A549 (cell line): Measurements from ENCODE around the gene TRIM50. TPM values are rescaled to one million over a fixed set of nuclear protein-coding genes. Genes with fewer than 3 reads are reported as not detected.

Source experiments
- ATAC-seq, 2 experiments: fragments of 200-7000 bp in 1 of 2; fragments of >200 bp in 1 of 2; cut with Nextera tagmentation in 1 of 2; cut with Tn5 transposase in 1 of 2; 3 replicates each; pipeline versions ENCODE4 v1.8.0 to v1.9.1; 2018 to 2020; ENCODE audit warnings: mild to moderate bottlenecking in 1 of 2, moderate library complexity in 1 of 2
- CTCF ChIA-PET: fragments of 300-600 bp; sonication (Branson Sonifier 250); formaldehyde crosslinking; extraction: SDS; loops from one replicate; lab custom pipeline; 2021; ENCODE audit warnings: antibody characterized with exemption, inconsistent platforms; lab: Yijun Ruan, JAX
- POLR2A ChIA-PET: fragments of 350-600 bp; formaldehyde crosslinking; extraction: SDS; loops from one replicate; lab custom pipeline; 2021; ENCODE audit warnings: antibody characterized with exemption, inconsistent platforms; lab: Yijun Ruan, JAX
- DNase-seq, 2 experiments: peaks; one replicate each; pipeline versions ENCODE4 v3.0.0 to v3.0.0-alpha.2; 2011 to 2016; ENCODE audit warnings: low read depth in 1 of 2, low spot score in 1 of 2
- FAIRE-seq: peaks from 2 replicates; lab custom pipeline; 2011; peaks lifted over from hg19 to GRCh38; lab: Jason Lieb, UNC
- H3K27ac ChIP-seq, 2 experiments: fragments of >200 bp; sonication (Bioruptor Twin); formaldehyde crosslinking; 3 replicates each; pipeline ENCODE4 v1.5.1; 2016 to 2017
- H3K4me1 ChIP-seq: fragments of >200 bp; sonication (Bioruptor Twin); formaldehyde crosslinking; 3 replicates; pipeline ENCODE4 v1.6.1; 2016
- H3K4me2 ChIP-seq: fragments of >200 bp; sonication (Bioruptor Twin); formaldehyde crosslinking; 3 replicates; pipeline ENCODE4 v1.6.1; 2016
- H3K4me3 ChIP-seq: fragments of >200 bp; sonication (Bioruptor Twin); formaldehyde crosslinking; 3 replicates; pipeline ENCODE4 v1.5.1; 2016
- H3K9me3 ChIP-seq: fragments of >200 bp; sonication (Bioruptor Twin); formaldehyde crosslinking; 3 replicates; pipeline ENCODE4 v1.6.1; 2016
- BHLHE40 ChIP-seq: IDR thresholded peaks from 2 replicates; pipeline ENCODE4 v1.6.1; 2012; ENCODE audit warnings: low read depth, low read length, inconsistent platforms
- CBX2 ChIP-seq: fragments of 200-600 bp; sonication (generic); IDR thresholded peaks from 2 replicates; pipeline ENCODE4 v1.6.1; 2016; ENCODE audit warnings: low read depth, mild to moderate bottlenecking, borderline replicate concordance
- CTCF ChIP-seq: fragments of >200 bp; sonication (Bioruptor Twin); formaldehyde crosslinking; IDR thresholded peaks from 3 replicates; pipeline ENCODE4 v1.5.1; 2016
- EHMT2 ChIP-seq: fragments of 200-600 bp; sonication (generic); IDR thresholded peaks from 2 replicates; pipeline ENCODE4 v1.6.1; 2016; ENCODE audit warnings: antibody characterized with exemption, low read depth, mild to moderate bottlenecking, moderate library complexity
- FOSL2 ChIP-seq, 2 experiments: fragments of 450-650 bp in 1 of 2; fragments of >200 bp in 1 of 2; sonication (Bioruptor Twin) in 1 of 2; formaldehyde crosslinking; IDR thresholded peaks; 2 replicates each; pipeline versions ENCODE4 v1.5.0 to v1.6.1; 2016 to 2020; ENCODE audit warnings: mild to moderate bottlenecking in 1 of 2, moderate library complexity in 1 of 2
- GATA3 ChIP-seq: IDR thresholded peaks from 2 replicates; pipeline ENCODE4 v1.6.1; 2012; ENCODE audit warnings: borderline replicate concordance
- HDAC2 ChIP-seq: fragments of 200-600 bp; sonication (generic); IDR thresholded peaks from 2 replicates; pipeline ENCODE4 v1.6.1; 2016
- HEYL ChIP-seq: fragments of 250-450 bp; sonication (Bioruptor Pico); IDR thresholded peaks from 2 replicates; pipeline ENCODE4 v1.8.0; 2021; ENCODE audit warnings: mild to moderate bottlenecking, moderate library complexity
- HMGXB4 ChIP-seq: fragments of 250-450 bp; sonication (Bioruptor Pico); IDR thresholded peaks from 2 replicates; pipeline ENCODE4 v1.5.0; 2021; ENCODE audit warnings: mild to moderate bottlenecking, moderate library complexity, borderline replicate concordance
- MAFK ChIP-seq: fragments of 450-650 bp; IDR thresholded peaks from 2 replicates; pipeline ENCODE4 v1.6.1; 2014; ENCODE audit not compliant: partially characterized antibody
- PHF8 ChIP-seq: fragments of 200-600 bp; sonication (generic); IDR thresholded peaks from 2 replicates; pipeline ENCODE4 v1.6.1; 2016; ENCODE audit warnings: low read depth, mild to moderate bottlenecking, antibody characterized with exemption, moderate library complexity, borderline replicate concordance
- POLR2AphosphoS2 ChIP-seq: conservative IDR thresholded peaks from 2 replicates; pipeline ENCODE4 v1.6.1; 2012; ENCODE audit warnings: low read length, improper control_type of control experiment, inconsistent platforms
- RAD21 ChIP-seq, 2 experiments: fragments of >200 bp in 1 of 2; sonication (Bioruptor Twin) in 1 of 2; formaldehyde crosslinking in 1 of 2; IDR thresholded peaks in 1 of 2; conservative IDR thresholded peaks in 1 of 2; 2 replicates in 1 of 2; 3 replicates in 1 of 2; pipeline ENCODE4 v1.6.1; 2012 to 2018; ENCODE audit warnings: inconsistent platforms in 1 of 2
- RFX5 ChIP-seq: fragments of 450-650 bp; IDR thresholded peaks from 2 replicates; pipeline ENCODE4 v1.7.1; 2014; ENCODE audit warnings: antibody characterized with exemption, mild to moderate bottlenecking, moderate library complexity
- SMC3 ChIP-seq: fragments of >200 bp; sonication (Bioruptor Twin); formaldehyde crosslinking; IDR thresholded peaks from 3 replicates; pipeline ENCODE4 v1.6.1; 2018; ENCODE audit warnings: inconsistent platforms
- SREBF2 ChIP-seq: fragments of 450-650 bp; IDR thresholded peaks from 2 replicates; pipeline ENCODE4 v1.6.1; 2014; ENCODE audit warnings: mild to moderate bottlenecking, moderate library complexity
- TFCP2L1 ChIP-seq: fragments of 250-450 bp; sonication (Bioruptor Pico); IDR thresholded peaks from 2 replicates; pipeline ENCODE4 v1.5.0; 2021; ENCODE audit warnings: mild to moderate bottlenecking
- ZC3H11A ChIP-seq: fragments of 450-650 bp; IDR thresholded peaks from 2 replicates; pipeline ENCODE4 v1.6.1; 2014; ENCODE audit warnings: antibody characterized with exemption, mild to moderate bottlenecking
- ZFP36 ChIP-seq: fragments of 450-650 bp; IDR thresholded peaks from 2 replicates; pipeline ENCODE4 v1.6.1; 2014; ENCODE audit warnings: borderline replicate concordance; ENCODE audit not compliant: partially characterized antibody
- ZNF302 ChIP-seq: fragments of 250-450 bp; sonication (Bioruptor Pico); IDR thresholded peaks from 2 replicates; pipeline ENCODE4 v1.9.0; 2021; ENCODE audit warnings: inconsistent platforms, mild to moderate bottlenecking, moderate library complexity
- ZSCAN20 ChIP-seq: fragments of 250-450 bp; sonication (Bioruptor Pico); IDR thresholded peaks from 2 replicates; pipeline ENCODE4 v1.8.0; 2022; ENCODE audit warnings: mild to moderate bottlenecking, moderate library complexity
- WGBS: methylation state at CpG from one replicate; pipeline ENCODE4 v1.1.6; 2017; ENCODE audit errors: missing lambda C conversion rate; 5-methylcytosine and 5-hydroxymethylcytosine counted together
- polyA plus RNA-seq, 4 experiments: library from polyadenylated mRNA; depleted of rRNA in 3 of 4; stranded (reverse); fragments of >200 nt; fragmentation: RNase III in 1 of 4; extraction: RNeasy Plus Mini Kit Qiagen cat#74134 plus additional on column Dnase treatment in 1 of 4; gene quantifications; 2 replicates in 3 of 4; 3 replicates in 1 of 4; pipeline ENCODE4 v1.2.3, GENCODE V29; 2011 to 2017
- TF ChIP-seq, protein P1 (sequence below): fragments of 450-650 bp; IDR thresholded peaks from 2 replicates; pipeline ENCODE4 v1.6.1; 2014; ENCODE audit warnings: antibody characterized with exemption
- TF ChIP-seq, protein P2 (sequence below): IDR thresholded peaks from 2 replicates; pipeline ENCODE4 v1.6.1; 2012
- TF ChIP-seq, protein P3 (sequence below): fragments of >200 bp; sonication (Bioruptor Twin); formaldehyde crosslinking; IDR thresholded peaks from 2 replicates; pipeline ENCODE4 v1.6.1; 2016

Gene TRIM50
- polyA plus RNA-seq, 2 of the 4 experiments (the other 2 are of a cell fraction): not detected

- POLR2A ChIA-PET: no interaction called here
- DNase-seq: peak; percentile 46 to 67
- peak overlapping the region; percentile 33; the same call in 1 of the 3 replicates for H3K4me2 ChIP-seq
- H3K4me3 ChIP-seq: no peak overlapping the region
- H3K27ac ChIP-seq: no peak overlapping the region
- TF ChIP-seq CTCF (peak; percentile 66), SMC3 (peak; percentile 56), RAD21 (conservative IDR thresholded peaks at IDR 0.05 in 1 of 2, IDR thresholded peaks at IDR 0.05 in 1 of 2) (peak; percentile 56 to 61), ZNF302 (no peak)
- peaks cover 8% of the 10 kb centered on the region; the same call in 2 of the 3 replicates for H3K4me1 ChIP-seq
- CTCF ChIA-PET: interaction anchor here (0.6 to 7.2 kb wide), 20 partner anchors 8 to 961 kb away, joined by 3 to 57 read pairs (median 6); partner anchors contain the start of gene FZD9
- WGBS: 60% methylated on average over 8 of the region's 8 CpGs
- no peak for FAIRE-seq
- no peaks in the 10 kb centered on the region for H3K9me3 ChIP-seq
- ATAC-seq: peak; percentile 87 to 89
Measured at GRCh38 chr7:73342645-73343044, 14.8 kb upstream of the TRIM50 start.

GRCh38 chr7:73341877-73342276 lies 14.0 kb upstream of the TRIM50 start:
- FAIRE-seq: no peak
- peak; percentile 38 to 63 for DNase-seq
- Histone ChIP-seq H3K4me3 (no peak overlapping the region), H3K4me1 (peaks cover 8% of the 10 kb centered on the region; the same call in 2 of the 3 replicates), H3K9me3 (no peaks in the 10 kb centered on the region), H3K27ac (no peak overlapping the region), H3K4me2 (peak overlapping the region; percentile 38; the same call in 2 of the 3 replicates)
- CTCF ChIA-PET: interaction anchor here (0.6 to 7.2 kb wide), 17 partner anchors 8 to 962 kb away, joined by 3 to 57 read pairs (median 7); partner anchors contain the start of gene FZD9
- peak in 1 of 2 experiments; percentile 55; a peak in 3 of 6 replicates for ATAC-seq
- WGBS: 49% methylated on average over 8 of the region's 8 CpGs
- POLR2A ChIA-PET: no interaction called here
- no peak for TF ChIP-seq RFX5
- TF ChIP-seq TFCP2L1 (CRISPR knock-in tag): no peak
- no peak for TF ChIP-seq HDAC2
- TF ChIP-seq, protein P1, sequence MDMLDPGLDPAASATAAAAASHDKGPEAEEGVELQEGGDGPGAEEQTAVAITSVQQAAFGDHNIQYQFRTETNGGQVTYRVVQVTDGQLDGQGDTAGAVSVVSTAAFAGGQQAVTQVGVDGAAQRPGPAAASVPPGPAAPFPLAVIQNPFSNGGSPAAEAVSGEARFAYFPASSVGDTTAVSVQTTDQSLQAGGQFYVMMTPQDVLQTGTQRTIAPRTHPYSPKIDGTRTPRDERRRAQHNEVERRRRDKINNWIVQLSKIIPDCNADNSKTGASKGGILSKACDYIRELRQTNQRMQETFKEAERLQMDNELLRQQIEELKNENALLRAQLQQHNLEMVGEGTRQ: peak; percentile 88
- no peak for TF ChIP-seq SREBF2

- CTCF ChIA-PET: interaction anchor here (1.2 to 7.2 kb wide), 3 partner anchors 11 to 112 kb away, joined by 3 to 57 read pairs (median 6); no protein-coding TSS in a partner anchor
- 78% methylated on average over 7 of the region's 7 CpGs for WGBS
- Histone ChIP-seq H3K4me3 (no peak overlapping the region), H3K4me2 (no peak overlapping the region)
- DNase-seq (no peak), ATAC-seq (no peak)
- TF ChIP-seq PHF8 (no peak), FOSL2 (IDR thresholded peaks at IDR 0.05) (no peak), FOSL2 (CRISPR knock-in tag; IDR thresholded peaks at IDR 0.05) (no peak), ZFP36 (no peak), ZC3H11A (no peak), HEYL (no peak), POLR2AphosphoS2 (no peak), ZSCAN20 (CRISPR knock-in tag) (no peak), CBX2 (no peak), SREBF2 (no peak), GATA3 (no peak), SMC3 (no peak), HMGXB4 (no peak), RFX5 (no peak), CTCF (no peak), EHMT2 (no peak), MAFK (no peak), BHLHE40 (no peak)
- TF ChIP-seq, protein P2, sequence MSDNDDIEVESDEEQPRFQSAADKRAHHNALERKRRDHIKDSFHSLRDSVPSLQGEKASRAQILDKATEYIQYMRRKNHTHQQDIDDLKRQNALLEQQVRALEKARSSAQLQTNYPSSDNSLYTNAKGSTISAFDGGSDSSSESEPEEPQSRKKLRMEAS: no peak
- TF ChIP-seq, protein P3, sequence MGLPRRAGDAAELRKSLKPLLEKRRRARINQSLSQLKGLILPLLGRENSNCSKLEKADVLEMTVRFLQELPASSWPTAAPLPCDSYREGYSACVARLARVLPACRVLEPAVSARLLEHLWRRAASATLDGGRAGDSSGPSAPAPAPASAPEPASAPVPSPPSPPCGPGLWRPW: no peak
- TF ChIP-seq, all 56 proteins: peak for 0
- POLR2A ChIA-PET: no interaction called here
- peaks cover 8% of the 10 kb centered on the region; the same call in 2 of the 3 replicates for H3K4me1 ChIP-seq
- no peak overlapping the region for H3K27ac ChIP-seq
- H3K9me3 ChIP-seq: no peaks in the 10 kb centered on the region
- FAIRE-seq: no peak
Measured at GRCh38 chr7:73340514-73340913, 12.6 kb upstream of the TRIM50 start.
